BJ (cell line): ENCODE data around the gene BCL7C. TPM values are rescaled to one million over a fixed set of nuclear protein-coding genes. Genes with fewer than 3 reads are reported as not detected.
A peak's percentile ranks its signal among the peaks of the same experiment; 100 is the strongest.

Experiments
- CTCF ChIA-PET: fragments of 350-600 bp; formaldehyde crosslinking; extraction: SDS; loops from one replicate; lab custom pipeline; 2021; ENCODE audit warnings: antibody characterized with exemption, inconsistent platforms; lab: Yijun Ruan, JAX
- POLR2A ChIA-PET: fragments of 300-600 bp; sonication (Branson Sonifier 250); formaldehyde crosslinking; extraction: SDS; loops from one replicate; lab custom pipeline; 2021; ENCODE audit warnings: antibody characterized with exemption; lab: Charles Lee
- DNase-seq: peaks from one replicate; pipeline ENCODE4 v3.0.0-alpha.2; 2011; ENCODE audit warnings: low read depth
- H3K27me3 ChIP-seq: 2 replicates; pipeline ENCODE4 v1.6.0; 2011; ENCODE audit warnings: low read length; ENCODE audit not compliant: control insufficient read depth, insufficient read depth
- H3K36me3 ChIP-seq: 2 replicates; pipeline ENCODE4 v1.5.1; 2011; ENCODE audit warnings: low read length; ENCODE audit not compliant: control insufficient read depth, insufficient read depth
- H3K4me3 ChIP-seq: 2 replicates; pipeline ENCODE4 v1.5.1; 2011; ENCODE audit warnings: low read depth, mild to moderate bottlenecking, control low read depth, low read length
- polyA plus RNA-seq: library from polyadenylated mRNA; depleted of rRNA; stranded (reverse); fragments of >200 nt; gene quantifications from 2 replicates; pipeline ENCODE4 v1.2.3, GENCODE V29; 2011
- TF ChIP-seq, protein P1 (sequence below): IDR thresholded peaks from 2 replicates; pipeline ENCODE4 v1.5.1; 2011; ENCODE audit warnings: low read depth, mild to moderate bottlenecking, control low read depth, inconsistent platforms, low read length, moderate library complexity; ENCODE audit not compliant: insufficient read depth

The BCL7C gene
- polyA plus RNA-seq, 1 experiment, result 27.4 TPM

DNA sequence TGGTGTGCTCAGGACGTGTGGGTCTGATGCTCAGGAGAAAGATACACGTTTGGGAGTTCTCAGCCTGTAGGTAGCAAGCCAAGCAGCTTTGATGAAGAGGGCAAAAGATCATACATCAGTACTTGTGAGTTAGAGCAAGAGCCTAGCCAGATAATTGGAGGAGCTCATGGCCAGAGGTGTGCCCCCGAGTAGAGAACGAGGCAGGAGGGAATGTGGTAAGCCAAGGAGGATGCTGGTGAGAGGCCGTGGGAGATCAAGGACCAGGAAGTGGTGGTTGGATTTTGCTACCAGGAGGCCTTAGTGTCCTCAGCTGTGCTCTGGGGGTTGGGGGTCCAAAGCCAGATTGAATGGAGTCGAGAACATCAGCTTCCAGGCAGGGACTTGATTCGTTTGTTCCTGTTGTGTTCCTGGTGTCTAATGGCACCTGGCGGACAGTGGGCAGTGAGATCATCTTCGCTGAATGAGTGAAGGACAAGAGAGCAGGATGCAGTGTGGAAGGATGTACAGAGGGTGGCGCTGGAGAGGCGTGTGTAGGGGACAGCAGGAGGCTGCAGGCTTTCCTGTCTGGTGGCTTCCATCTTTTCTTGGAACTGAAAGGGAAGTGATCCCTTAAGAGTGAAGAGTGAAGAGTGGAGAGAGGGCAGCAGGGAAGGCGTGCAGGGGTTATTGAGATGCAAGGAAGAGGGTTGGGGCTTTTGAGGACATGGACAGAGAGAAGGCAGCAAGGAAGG, 41.1 kb upstream of the BCL7C start:
- ChIA-PET POLR2A (no interaction called here), CTCF (interaction anchor here (1.2 to 2.0 kb wide), 7 partner anchors 10 to 526 kb away, joined by 3 to 16 read pairs (median 4); partner anchors contain the start of genes ZNF646 and ZNF668)
- no peak for DNase-seq
- peaks cover 23% of the 10 kb centered on the region for H3K36me3 ChIP-seq
- no peaks in the 10 kb centered on the region for H3K27me3 ChIP-seq
- no peak overlapping the region for H3K4me3 ChIP-seq
- TF ChIP-seq, protein P1, sequence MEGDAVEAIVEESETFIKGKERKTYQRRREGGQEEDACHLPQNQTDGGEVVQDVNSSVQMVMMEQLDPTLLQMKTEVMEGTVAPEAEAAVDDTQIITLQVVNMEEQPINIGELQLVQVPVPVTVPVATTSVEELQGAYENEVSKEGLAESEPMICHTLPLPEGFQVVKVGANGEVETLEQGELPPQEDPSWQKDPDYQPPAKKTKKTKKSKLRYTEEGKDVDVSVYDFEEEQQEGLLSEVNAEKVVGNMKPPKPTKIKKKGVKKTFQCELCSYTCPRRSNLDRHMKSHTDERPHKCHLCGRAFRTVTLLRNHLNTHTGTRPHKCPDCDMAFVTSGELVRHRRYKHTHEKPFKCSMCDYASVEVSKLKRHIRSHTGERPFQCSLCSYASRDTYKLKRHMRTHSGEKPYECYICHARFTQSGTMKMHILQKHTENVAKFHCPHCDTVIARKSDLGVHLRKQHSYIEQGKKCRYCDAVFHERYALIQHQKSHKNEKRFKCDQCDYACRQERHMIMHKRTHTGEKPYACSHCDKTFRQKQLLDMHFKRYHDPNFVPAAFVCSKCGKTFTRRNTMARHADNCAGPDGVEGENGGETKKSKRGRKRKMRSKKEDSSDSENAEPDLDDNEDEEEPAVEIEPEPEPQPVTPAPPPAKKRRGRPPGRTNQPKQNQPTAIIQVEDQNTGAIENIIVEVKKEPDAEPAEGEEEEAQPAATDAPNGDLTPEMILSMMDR, result peak; percentile 58

DNA sequence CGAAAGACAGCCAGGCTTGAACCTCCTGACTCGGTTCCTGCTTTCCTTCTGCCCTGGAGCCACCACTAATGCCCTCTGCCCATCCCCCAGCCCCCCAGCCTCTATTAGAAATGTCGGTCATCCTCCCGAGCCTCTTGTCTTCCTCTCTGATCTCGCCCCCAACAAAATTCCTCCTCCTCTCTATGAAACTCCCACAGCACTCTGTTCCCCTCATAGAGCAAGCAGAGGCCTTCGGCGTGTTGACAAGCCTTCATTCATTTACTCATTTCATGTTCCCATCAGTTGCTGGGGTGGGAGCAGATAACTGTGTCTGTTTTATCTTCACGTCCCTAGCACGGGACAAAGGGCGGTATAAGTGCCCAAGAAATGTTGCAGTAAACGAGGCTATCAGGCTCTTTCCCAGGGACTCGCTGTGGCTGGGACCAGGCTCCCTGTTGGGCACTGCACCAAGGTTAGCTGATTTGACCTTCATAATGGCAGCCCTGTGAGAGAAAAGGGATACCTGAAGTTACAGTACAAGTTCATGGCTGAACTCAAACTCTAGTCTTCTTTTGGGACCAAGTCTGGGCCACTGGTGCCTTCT, 37.3 kb upstream of the BCL7C start:
- Histone ChIP-seq H3K27me3 (no peaks in the 10 kb centered on the region), H3K36me3 (peaks cover 33% of the 10 kb centered on the region), H3K4me3 (no peak overlapping the region)
- ChIA-PET CTCF (interaction anchor here (2.2 to 6.6 kb wide), 2 partner anchors 10 kb away, joined by 9 to 40 read pairs; no protein-coding TSS in a partner anchor), POLR2A (no interaction called here)
- TF ChIP-seq, protein P1, result no peak
- DNase-seq, result no peak

DNA sequence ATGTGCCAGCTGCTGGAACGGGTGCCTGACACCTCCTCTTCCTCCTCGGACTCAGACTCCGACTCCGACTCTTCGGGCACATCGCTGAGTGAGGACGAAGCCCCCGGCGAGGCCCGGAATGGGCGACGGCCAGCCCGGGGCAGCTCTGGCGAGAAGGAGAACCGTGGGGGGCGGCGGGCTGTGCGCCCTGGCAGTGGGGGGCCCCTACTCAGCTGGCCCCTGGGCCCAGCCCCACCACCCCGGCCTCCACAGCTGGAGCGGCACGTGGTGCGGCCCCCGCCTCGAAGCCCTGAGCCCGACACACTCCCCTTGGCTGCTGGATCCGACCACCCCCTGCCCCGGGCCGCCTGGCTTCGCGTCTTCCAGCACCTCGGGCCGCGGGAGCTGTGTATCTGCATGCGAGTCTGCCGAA, 36.3 kb upstream of the BCL7C start:
- H3K27me3 ChIP-seq, result no peaks in the 10 kb centered on the region
- ChIA-PET CTCF (interaction anchor here (6.6 kb wide), 1 partner anchor 11 kb away, joined by 40 read pairs; no protein-coding TSS in a partner anchor), POLR2A (no interaction called here)
- no peak overlapping the region for H3K4me3 ChIP-seq
- no peak for DNase-seq
- peaks cover 31% of the 10 kb centered on the region for H3K36me3 ChIP-seq
- TF ChIP-seq, protein P1, result no peak

DNA sequence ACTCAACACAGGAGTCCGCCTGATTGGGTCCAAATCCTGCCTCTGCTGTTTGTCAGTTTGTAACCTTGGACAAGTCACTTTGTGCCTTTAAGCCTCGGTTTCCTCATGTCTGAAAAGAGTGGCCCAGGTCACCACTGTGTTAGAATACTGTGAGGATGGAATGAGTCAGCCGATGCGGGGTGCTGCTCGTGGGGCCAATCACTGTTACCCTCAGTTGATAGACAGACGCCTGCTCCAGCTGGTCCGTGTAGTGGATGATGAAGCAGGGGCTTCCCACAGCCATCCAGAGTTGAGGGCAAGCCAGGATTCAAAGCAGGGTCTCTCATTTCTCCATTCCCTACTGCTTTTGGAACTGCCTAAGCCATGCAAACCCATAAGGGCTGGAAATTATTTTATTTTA, 35.3 kb upstream of the BCL7C start:
- ChIA-PET CTCF (interaction anchor here (1.0 to 6.6 kb wide), 2 partner anchors 12 to 85 kb away, joined by 3 to 40 read pairs; no protein-coding TSS in a partner anchor), POLR2A (no interaction called here)

More for the DNA sequence above, 35.3 kb upstream of the BCL7C start:
- TF ChIP-seq, protein P1, result no peak
- Histone ChIP-seq H3K36me3 (peaks cover 31% of the 10 kb centered on the region), H3K4me3 (no peak overlapping the region), H3K27me3 (no peaks in the 10 kb centered on the region)
- DNase-seq, result no peak
